Psoas muscle (tissue), 8 donors: ENCODE measurements around the gene METTL26. TPM values are rescaled to one million over a fixed set of nuclear protein-coding genes. Genes with fewer than 3 reads are reported as not detected.
A peak's percentile ranks its signal among the peaks of the same experiment; 100 is the strongest.

Experiments
- ATAC-seq, 4 donors: fragments of 200-7000 bp; cut with Tn5 transposase; one replicate each; pipeline ENCODE4 v1.9.1; 2020; ENCODE audit warnings: moderate library complexity in 3 of 4, mild to moderate bottlenecking in 2 of 4
- DNase-seq, 2 donors: peaks; one replicate each; pipeline ENCODE4 v3.0.0-alpha.2; 2020
- H3K27ac ChIP-seq: fragments of 200-600 bp; one replicate; pipeline ENCODE4 v1.8.0; 2022
- H3K27me3 ChIP-seq, 3 donors: fragments of 200-600 bp in 1 of 3; one replicate each; pipeline versions ENCODE4 v1.6.1 to v1.8.0; 2013 to 2022; ENCODE audit warnings: low read length in 2 of 3, mild to moderate bottlenecking in 2 of 3, moderate library complexity in 1 of 3; ENCODE audit not compliant: insufficient read depth in 3 of 3
- H3K36me3 ChIP-seq, 2 donors: fragments of 200-600 bp in 1 of 2; one replicate each; pipeline versions ENCODE4 v1.6.1 to v1.8.0; 2013 to 2022; ENCODE audit warnings: low read depth in 1 of 2, mild to moderate bottlenecking in 1 of 2, moderate library complexity in 1 of 2; ENCODE audit not compliant: insufficient read depth in 1 of 2
- H3K4me1 ChIP-seq: fragments of 200-600 bp; one replicate; pipeline ENCODE4 v1.8.0; 2022
- H3K4me3 ChIP-seq: fragments of 200-600 bp; one replicate; pipeline ENCODE4 v1.8.0; 2022; ENCODE audit warnings: mild to moderate bottlenecking
- H3K9me3 ChIP-seq: fragments of 200-600 bp; one replicate; pipeline ENCODE4 v1.8.0; 2022
- CTCF ChIP-seq: fragments of 200-600 bp; IDR thresholded peaks from one replicate; pipeline ENCODE4 v1.8.0; 2022; ENCODE audit warnings: antibody characterized with exemption
- WGBS, 3 donors: extraction: QIAGEN DNeasy Blood & Tissue Kit; methylation state at CpG; one replicate each; pipeline versions ENCODE4 v1.1.6 to v1.1.7; 2013; 5-methylcytosine and 5-hydroxymethylcytosine counted together
- intact Hi-C, 2 donors: fragments of 100-400 bp; cut with DNase I; formaldehyde crosslinking; loops; one replicate each; pipeline versions ENCODE4 v1.11.0 to v1.14.2; 2022
- polyA plus RNA-seq, 3 donors: library from polyadenylated mRNA; stranded (reverse); fragments of 200-250 nt; gene quantifications; one replicate each; pipeline ENCODE4 v1.2.3, GENCODE V29; 2013
- total RNA-seq, 4 donors: library from RNA; stranded (reverse); fragmentation: NEBNext Ultra II Directional in 2 of 4; extraction: Animal tissue kit (Norgen Biotek cat#: 25700) in 2 of 4; gene quantifications; one replicate each; pipeline versions ENCODE4 v1.2.1 to v1.2.4, GENCODE V29; 2021 to 2023
- donor health status: healthy with polysubstance abuse.
- donor health status: DM: no; HTN: no; CAD: no; lungs with moderate emphysema.
- donor health status: Bipolar disorder and iron deficiency.
- donor health status: healthy.
- donor health status: DM: yes; HTN: yes; CAD: no.
- donor health status: DM: no; HTN: no; CAD: no.
- donor health status: DM: no; HTN: no; CAD: no.
- donor health status: DM: yes; HTN: yes; CAD: no.

Gene METTL26
- total and polyA plus RNA-seq, 7 donors: 42.4 to 97.8 (median 55.6) TPM

DNA sequence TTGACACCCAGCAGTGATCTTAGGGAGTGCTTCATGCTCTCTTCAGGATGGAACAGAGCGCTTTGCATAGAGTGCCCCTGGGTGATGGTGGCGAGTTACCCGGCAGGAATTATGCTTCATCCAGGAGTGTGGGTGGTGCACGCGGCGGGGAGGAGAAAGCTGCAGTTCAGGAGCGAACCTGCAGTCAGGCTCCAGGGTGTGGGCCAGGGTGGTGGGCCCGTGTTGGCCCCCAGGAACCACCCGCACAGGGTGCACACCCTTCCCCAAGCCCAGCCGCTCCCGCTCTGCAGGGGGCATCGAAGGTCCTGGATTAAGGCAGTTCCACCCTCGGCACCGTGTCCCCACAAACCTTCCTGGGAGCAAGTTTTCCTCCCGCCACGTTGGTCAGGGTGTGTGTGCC is 42.3 kb downstream of the METTL26 start:
- WGBS, 3 donors: 81 to 86% (median 86%) methylated on average over 16 of the region's 16 CpGs
- Histone ChIP-seq H3K36me3 (peaks cover 0 to 4% of the 10 kb centered on the region in 2 donors), H3K27me3 (no peaks in the 10 kb centered on the region), H3K27ac (peak overlapping the region; percentile 95), H3K4me1 (peaks cover 52% of the 10 kb centered on the region), H3K9me3 (no peaks in the 10 kb centered on the region), H3K4me3 (peak overlapping the region; percentile 96)
- no peak for TF ChIP-seq CTCF
- DNase-seq: no peak
- intact Hi-C loops: loop anchor here (5.0 kb wide), 2 partner anchors 33 to 38 kb away; partner anchors contain the start of gene WFIKKN1 (in 1 of the 2)
- no peak for ATAC-seq

- Histone ChIP-seq H3K4me3 (peak overlapping the region; percentile 96), H3K27me3 (no peaks in the 10 kb centered on the region), H3K27ac (peak overlapping the region; percentile 95), H3K36me3 (peaks cover 0 to 4% of the 10 kb centered on the region in 2 donors), H3K4me1 (peaks cover 52% of the 10 kb centered on the region), H3K9me3 (no peaks in the 10 kb centered on the region)
- no peak for ATAC-seq
- intact Hi-C loops: loop anchor here (5.0 kb wide), 2 partner anchors 34 to 39 kb away; partner anchors contain the start of gene WFIKKN1 (in 1 of the 2)
- 66 to 80% (median 71%) methylated on average over 9 of the region's 9 CpGs for WGBS, 3 donors
- no peak for DNase-seq
- no peak for TF ChIP-seq CTCF
Measured at GRCh38 chr16:593406-593805, 42.7 kb downstream of the METTL26 start.

DNA sequence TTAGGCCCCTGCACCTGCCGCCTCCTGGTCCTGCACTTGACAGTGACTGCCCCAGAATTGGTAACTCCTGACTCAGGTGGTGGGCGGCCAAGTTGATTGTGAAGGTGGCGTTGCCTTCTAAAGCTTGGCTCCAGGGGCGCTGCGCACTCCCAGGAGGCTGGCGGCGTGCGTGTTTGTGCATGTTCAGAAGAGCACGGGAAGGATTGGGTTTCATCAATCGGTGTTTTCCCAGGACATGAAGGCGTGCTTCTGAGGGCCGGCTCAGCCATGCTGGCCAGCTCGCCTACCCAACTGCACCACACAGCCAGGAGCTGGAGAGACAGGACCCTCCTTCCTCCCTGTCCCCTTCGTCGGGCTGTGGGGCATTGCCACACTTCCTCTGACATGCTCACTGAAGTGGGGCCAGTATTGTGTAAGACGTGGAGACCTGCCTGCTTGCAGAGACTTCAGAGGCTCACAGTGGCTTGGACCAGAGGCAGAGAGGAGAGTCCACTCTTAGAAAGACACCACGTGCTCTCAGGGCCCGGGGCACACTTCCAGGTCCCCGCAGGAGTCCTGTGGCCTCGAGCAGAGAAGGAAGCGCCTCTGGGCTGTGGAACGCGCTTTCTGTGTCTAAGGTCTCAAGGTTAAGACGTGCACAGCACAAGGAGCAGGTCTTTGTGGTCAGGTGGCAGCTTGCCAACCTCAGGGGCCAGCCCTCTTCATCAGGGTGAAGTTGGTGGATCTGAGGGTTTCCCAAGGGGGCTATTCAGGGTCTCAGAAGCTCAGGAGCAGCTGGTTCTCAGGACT is 43.4 kb downstream of the METTL26 start:
- ATAC-seq (peak; percentile 32 to 59 (median 53)), DNase-seq (peak; percentile 74 to 89)
- H3K9me3 ChIP-seq: no peaks in the 10 kb centered on the region
- 25 to 50% (median 28%) methylated on average over 24 of the region's 24 CpGs for WGBS, 3 donors
- peaks cover 0 to 4% of the 10 kb centered on the region in 2 donors for H3K36me3 ChIP-seq
- peak overlapping the region; percentile 96 for H3K4me3 ChIP-seq
- peak overlapping the region; percentile 95 for H3K27ac ChIP-seq
- peaks cover 59% of the 10 kb centered on the region for H3K4me1 ChIP-seq
- no peaks in the 10 kb centered on the region for H3K27me3 ChIP-seq
- peak; percentile 47 for TF ChIP-seq CTCF
- intact Hi-C loops: loop anchor here (5.0 kb wide), 2 partner anchors 35 to 40 kb away; partner anchors contain the start of gene WFIKKN1 (in 1 of the 2)

DNA sequence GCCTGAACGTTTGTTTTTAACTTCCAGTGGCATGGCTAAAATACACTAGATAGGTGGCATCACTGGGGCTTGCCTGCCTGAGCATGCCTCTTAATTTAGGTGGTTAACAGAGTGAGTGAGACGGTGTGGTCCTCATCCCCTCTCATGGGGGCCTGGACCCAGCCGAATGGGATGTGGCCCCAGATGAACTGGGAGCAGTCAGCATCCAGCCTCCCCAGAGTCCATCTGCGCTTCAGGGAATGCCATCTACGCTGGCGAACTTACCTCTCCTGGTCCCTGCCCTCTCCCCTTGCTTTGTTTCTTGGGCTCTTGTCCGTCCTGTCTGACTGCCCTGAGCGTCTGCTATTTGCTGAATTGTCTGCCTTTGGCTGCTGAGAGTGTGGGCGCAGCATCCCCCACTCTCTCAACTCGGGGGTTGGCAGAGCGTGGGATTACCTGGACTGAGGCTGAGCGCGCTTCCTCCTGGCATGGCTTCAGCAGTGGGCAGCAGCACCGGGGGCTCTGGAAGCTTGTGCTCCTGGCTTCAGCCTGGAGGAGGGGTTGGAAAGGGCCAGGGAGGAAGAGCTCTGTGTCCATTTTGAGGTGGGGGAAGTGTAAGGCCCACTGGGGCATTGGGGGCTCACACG is 44.1 kb downstream of the METTL26 start:
- DNase-seq: no peak
- H3K36me3 ChIP-seq: peaks cover 0 to 4% of the 10 kb centered on the region in 2 donors
- H3K27me3 ChIP-seq: no peaks in the 10 kb centered on the region
- intact Hi-C loops: loop anchor here (5.0 kb wide), 2 partner anchors 35 to 40 kb away; partner anchors contain the start of gene WFIKKN1 (in 1 of the 2)
- no peaks in the 10 kb centered on the region for H3K9me3 ChIP-seq
- peak overlapping the region; percentile 95 for H3K27ac ChIP-seq
- no peak for ATAC-seq
- H3K4me1 ChIP-seq: peaks cover 66% of the 10 kb centered on the region
- TF ChIP-seq CTCF: no peak
- 61 to 81% (median 66%) methylated on average over 15 of the region's 15 CpGs for WGBS, 3 donors
- peak overlapping the region; percentile 96 for H3K4me3 ChIP-seq
